K562 (cell line): ENCODE measurements around the gene TTC28.

Experiments
- ARID1B ChIP-seq: fragments of 450-650 bp; IDR thresholded peaks from 2 replicates; pipeline ENCODE4 v1.6.1; 2016; ENCODE audit warnings: antibody characterized with exemption, mild to moderate bottlenecking, inconsistent platforms
- EP300 ChIP-seq: IDR thresholded peaks from 2 replicates; pipeline ENCODE4 v1.6.1; 2012; ENCODE audit warnings: low read length, improper control_type of control experiment
- EP400 ChIP-seq: fragments of 450-650 bp; IDR thresholded peaks from 2 replicates; pipeline ENCODE4 v1.6.1; 2017; ENCODE audit warnings: antibody characterized with exemption, mild to moderate bottlenecking, moderate library complexity
- FOXJ3 ChIP-seq: sonication (generic); formaldehyde crosslinking; IDR thresholded peaks from 2 replicates; pipeline ENCODE4 v1.4.0; 2020; ENCODE audit warnings: mild to moderate bottlenecking, missing genetic modification reagents
- GABPA ChIP-seq: fragments of 200-800 bp; sonication (Bioruptor generic); conservative IDR thresholded peaks from 2 replicates; pipeline ENCODE4 v1.6.1; 2016; ENCODE audit warnings: low read depth, missing genetic modification characterization, missing compliant biosample characterization
- MYC ChIP-seq, 2 experiments: fragments of 250-450 bp in 1 of 2; sonication (Bioruptor Pico) in 1 of 2; IDR thresholded peaks; 2 replicates each; pipeline versions ENCODE4 v1.5.1 to v1.6.1; 2012 to 2021; ENCODE audit warnings: low read depth in 2 of 2, borderline replicate concordance in 1 of 2, improper control_type of control experiment in 1 of 2, low read length in 1 of 2, mild to moderate bottlenecking in 1 of 2, moderate library complexity in 1 of 2
- NRF1 ChIP-seq, 2 experiments: fragments of 450-650 bp; IDR thresholded peaks in 1 of 2; conservative IDR thresholded peaks in 1 of 2; 2 replicates each; pipeline ENCODE4 v1.6.1; 2014; ENCODE audit warnings: mild to moderate bottlenecking in 2 of 2
- POLR2AphosphoS5 ChIP-seq: IDR thresholded peaks from 2 replicates; pipeline ENCODE4 v1.6.1; 2011; ENCODE audit warnings: mild to moderate bottlenecking, low read depth, low read length, moderate library complexity; ENCODE audit not compliant: control insufficient read depth, insufficient read depth
- REST ChIP-seq, 2 experiments: fragments of 450-650 bp; formaldehyde crosslinking in 1 of 2; IDR thresholded peaks; 2 replicates each; pipeline versions ENCODE4 v1.4.0 to v1.6.1; 2014 to 2020; ENCODE audit warnings: mild to moderate bottlenecking in 2 of 2, borderline replicate concordance in 1 of 2, low read depth in 1 of 2
- WHSC1 ChIP-seq: IDR thresholded peaks from one replicate; pipeline ENCODE4 v1.6.1; 2012; ENCODE audit warnings: low read length, control low read depth, inconsistent platforms
- ZZZ3 ChIP-seq: fragments of 450-650 bp; IDR thresholded peaks from 2 replicates; pipeline ENCODE4 v1.6.1; 2016; ENCODE audit warnings: antibody characterized with exemption, mild to moderate bottlenecking, moderate library complexity
- TF ChIP-seq, protein P1 (sequence below), 3 experiments: IDR thresholded peaks in 2 of 3; conservative IDR thresholded peaks in 1 of 3; 2 replicates each; pipeline ENCODE4 v1.5.1; 2011 to 2012; ENCODE audit warnings: low read length in 3 of 3, mild to moderate bottlenecking in 3 of 3, control low read depth in 2 of 3, improper control_type of control experiment in 1 of 3, inconsistent platforms in 1 of 3, low read depth in 1 of 3, mixed read lengths in 1 of 3, moderate library complexity in 1 of 3; ENCODE audit not compliant: insufficient read depth in 2 of 3
- TF ChIP-seq, protein P2 (sequence below): sonication (generic); formaldehyde crosslinking; IDR thresholded peaks from 2 replicates; pipeline ENCODE4 v1.9.0; 2022; ENCODE audit warnings: mild to moderate bottlenecking, missing genetic modification reagents

GRCh38 chr22:28029956-28030355 lies 649.7 kb downstream of the TTC28 start:
- TF ChIP-seq NRF1 (conservative IDR thresholded peaks at IDR 0.05 in 1 of 2, IDR thresholded peaks at IDR 0.05 in 1 of 2) (no peak), ZZZ3 (no peak), POLR2AphosphoS5 (no peak), EP300 (no peak), ARID1B (no peak), EP400 (no peak), GABPA (tag) (no peak), MYC (IDR thresholded peaks at IDR 0.05; ENCODE audit: low read depth, low read length) (no peak), MYC (CRISPR knock-in tag; IDR thresholded peaks at IDR 0.05; ENCODE audit: borderline replicate concordance, low read depth) (no peak), REST (IDR thresholded peaks at IDR 0.05; ENCODE audit: borderline replicate concordance) (no peak), REST (CRISPR knock-in tag; IDR thresholded peaks at IDR 0.05; ENCODE audit: low read depth) (no peak), WHSC1 (no peak), FOXJ3 (CRISPR knock-in tag) (no peak)
- TF ChIP-seq, protein P1, sequence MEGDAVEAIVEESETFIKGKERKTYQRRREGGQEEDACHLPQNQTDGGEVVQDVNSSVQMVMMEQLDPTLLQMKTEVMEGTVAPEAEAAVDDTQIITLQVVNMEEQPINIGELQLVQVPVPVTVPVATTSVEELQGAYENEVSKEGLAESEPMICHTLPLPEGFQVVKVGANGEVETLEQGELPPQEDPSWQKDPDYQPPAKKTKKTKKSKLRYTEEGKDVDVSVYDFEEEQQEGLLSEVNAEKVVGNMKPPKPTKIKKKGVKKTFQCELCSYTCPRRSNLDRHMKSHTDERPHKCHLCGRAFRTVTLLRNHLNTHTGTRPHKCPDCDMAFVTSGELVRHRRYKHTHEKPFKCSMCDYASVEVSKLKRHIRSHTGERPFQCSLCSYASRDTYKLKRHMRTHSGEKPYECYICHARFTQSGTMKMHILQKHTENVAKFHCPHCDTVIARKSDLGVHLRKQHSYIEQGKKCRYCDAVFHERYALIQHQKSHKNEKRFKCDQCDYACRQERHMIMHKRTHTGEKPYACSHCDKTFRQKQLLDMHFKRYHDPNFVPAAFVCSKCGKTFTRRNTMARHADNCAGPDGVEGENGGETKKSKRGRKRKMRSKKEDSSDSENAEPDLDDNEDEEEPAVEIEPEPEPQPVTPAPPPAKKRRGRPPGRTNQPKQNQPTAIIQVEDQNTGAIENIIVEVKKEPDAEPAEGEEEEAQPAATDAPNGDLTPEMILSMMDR (IDR thresholded peaks at IDR 0.05 in 2 of 3, conservative IDR thresholded peaks at IDR 0.05 in 1 of 3; ENCODE audit: insufficient read depth in 2 of 3, low read depth in 1 of 3, low read length in 3 of 3), result no peak
- TF ChIP-seq, protein P2, sequence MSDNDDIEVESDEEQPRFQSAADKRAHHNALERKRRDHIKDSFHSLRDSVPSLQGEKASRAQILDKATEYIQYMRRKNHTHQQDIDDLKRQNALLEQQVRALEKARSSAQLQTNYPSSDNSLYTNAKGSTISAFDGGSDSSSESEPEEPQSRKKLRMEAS (CRISPR knock-in tag), result no peak
